HepG2 (cell line): ENCODE data around the gene NLGN3. TPM values are rescaled to one million over a fixed set of nuclear protein-coding genes. Genes with fewer than 3 reads are reported as not detected.

Experiments
- ATAC-seq: fragments of 200-7000 bp; cut with Tn5 transposase; 3 replicates; pipeline ENCODE4 v1.9.1; 2020; ENCODE audit warnings: mild to moderate bottlenecking, moderate library complexity
- BruUV-seq: library from RNA; stranded (reverse); fragments of 400-500 nt; replicated peaks from 2 replicates; lab custom pipeline; 2021; lab: Mats Ljungman, UMichigan
- CTCF ChIA-PET: fragments of 300-600 bp; formaldehyde crosslinking; extraction: SDS; loops from one replicate; lab custom pipeline; 2021; ENCODE audit warnings: low total read pairs, inconsistent platforms, low intra/inter-chr PET ratio; lab: Yijun Ruan, JAX
- POLR2A ChIA-PET: fragments of 350-600 bp; sonication (Branson Sonifier 250); formaldehyde crosslinking; loops from one replicate; lab custom pipeline; 2020; ENCODE audit warnings: antibody characterized with exemption, inconsistent platforms; lab: Yijun Ruan, JAX
- DNase-seq: peaks from one replicate; pipeline ENCODE4 v3.0.0-alpha.2; 2015; ENCODE audit warnings: low spot score
- FAIRE-seq: peaks from 3 replicates; lab custom pipeline; 2011; peaks lifted over from hg19 to GRCh38; lab: Jason Lieb, UNC
- H2AFZ ChIP-seq: one replicate; pipeline ENCODE4 v1.6.1; 2011; ENCODE audit warnings: low read length, inconsistent platforms
- H3K27ac ChIP-seq: fragments of 300-600 bp; 3 replicates; pipeline ENCODE4 v1.8.0; 2011; ENCODE audit warnings: mixed run types, mild to moderate bottlenecking, mixed read lengths, low read length, inconsistent platforms; ENCODE audit not compliant: insufficient read depth; ENCODE audit errors: extremely low read length
- H3K27me3 ChIP-seq, 2 experiments: fragments of 200-600 bp in 1 of 2; 2 replicates in 1 of 2; 3 replicates in 1 of 2; pipeline versions ENCODE4 v1.6.0 to v1.8.0; 2011; ENCODE audit warnings: low read length in 2 of 2, mild to moderate bottlenecking in 2 of 2, moderate library complexity in 2 of 2, inconsistent platforms in 1 of 2; ENCODE audit not compliant: insufficient read depth in 2 of 2, control insufficient read depth in 1 of 2
- H3K36me3 ChIP-seq, 2 experiments: fragments of 200-600 bp in 1 of 2; replicated peaks in 1 of 2; 2 replicates in 1 of 2; 3 replicates in 1 of 2; pipeline versions ENCODE4 v1.5.1 to v1.8.0; 2011; ENCODE audit warnings: low read length in 2 of 2, inconsistent platforms in 1 of 2; ENCODE audit not compliant: insufficient read depth in 2 of 2, control insufficient read depth in 1 of 2
- H3K4me1 ChIP-seq: 2 replicates; pipeline ENCODE4 v1.5.1; 2012; ENCODE audit warnings: low read length, inconsistent platforms; ENCODE audit not compliant: insufficient read depth
- H3K4me2 ChIP-seq: 2 replicates; pipeline ENCODE4 v1.6.0; 2011; ENCODE audit warnings: low read depth, low read length, inconsistent platforms
- H3K4me3 ChIP-seq, 3 experiments: fragments of 200-600 bp in 1 of 3; sonication (generic), shearing (Covaris generic) in 1 of 3; replicated peaks in 1 of 3; 2 replicates each; pipeline ENCODE4 v1.5.1; 2011 to 2016; ENCODE audit warnings: low read length in 3 of 3, inconsistent platforms in 2 of 3, low read depth in 2 of 3, mild to moderate bottlenecking in 2 of 3, control low read depth in 1 of 3, mixed read lengths in 1 of 3; ENCODE audit not compliant: insufficient read depth in 1 of 3
- H3K79me2 ChIP-seq: one replicate; pipeline ENCODE4 v1.6.1; 2011; ENCODE audit warnings: low read length, inconsistent platforms; ENCODE audit not compliant: insufficient read depth
- H3K9ac ChIP-seq: 2 replicates; pipeline ENCODE4 v1.6.0; 2011; ENCODE audit warnings: mild to moderate bottlenecking, low read depth, low read length, inconsistent platforms; ENCODE audit not compliant: insufficient read depth
- H3K9me3 ChIP-seq: 2 replicates; pipeline ENCODE4 v1.5.1; 2012; ENCODE audit warnings: mild to moderate bottlenecking, low read length
- H4K20me1 ChIP-seq: 2 replicates; pipeline ENCODE4 v1.6.0; 2011; ENCODE audit warnings: inconsistent platforms, mild to moderate bottlenecking, low read length, moderate library complexity; ENCODE audit not compliant: insufficient read depth
- ATF7 ChIP-seq, 2 experiments: fragments of 450-650 bp in 1 of 2; sonication (generic) in 1 of 2; formaldehyde crosslinking in 1 of 2; IDR thresholded peaks; 2 replicates each; pipeline versions ENCODE4 v1.4.0 to v1.6.1; 2016 to 2020; ENCODE audit warnings: antibody characterized with exemption in 1 of 2, mild to moderate bottlenecking in 1 of 2, missing genetic modification reagents in 1 of 2
- FOSL2 ChIP-seq: sonication (generic); formaldehyde crosslinking; IDR thresholded peaks from 2 replicates; pipeline ENCODE4 v1.4.0; 2020; ENCODE audit warnings: missing genetic modification reagents
- HDAC6 ChIP-seq: fragments of 200-600 bp; sonication (generic); IDR thresholded peaks from 2 replicates; pipeline ENCODE4 v1.7.0; 2017; ENCODE audit warnings: mild to moderate bottlenecking, antibody characterized with exemption, low read length, low read depth
- HOXD1 ChIP-seq: sonication (generic); formaldehyde crosslinking; IDR thresholded peaks from 2 replicates; pipeline ENCODE4 v1.5.0; 2020; ENCODE audit warnings: missing genetic modification reagents
- NFE2L1 ChIP-seq: sonication (generic); formaldehyde crosslinking; IDR thresholded peaks from 2 replicates; pipeline ENCODE4 v1.4.0; 2020; ENCODE audit warnings: missing genetic modification reagents, mild to moderate bottlenecking, borderline replicate concordance
- NPAS2 ChIP-seq: sonication (generic); formaldehyde crosslinking; IDR thresholded peaks from 2 replicates; pipeline ENCODE4 v1.8.0; 2022; ENCODE audit warnings: mild to moderate bottlenecking, missing genetic modification reagents, borderline replicate concordance
- ZFYVE20 ChIP-seq: sonication (generic); formaldehyde crosslinking; IDR thresholded peaks from 2 replicates; pipeline ENCODE4 v1.8.0; 2023; ENCODE audit warnings: low read depth, mild to moderate bottlenecking, moderate library complexity, missing genetic modification reagents, borderline replicate concordance
- ZMAT5 ChIP-seq: sonication (generic); formaldehyde crosslinking; IDR thresholded peaks from 2 replicates; pipeline ENCODE4 v1.5.0; 2020; ENCODE audit warnings: mild to moderate bottlenecking, low read depth, missing genetic modification reagents, borderline replicate concordance
- ZNF138 ChIP-seq: sonication (generic); formaldehyde crosslinking; IDR thresholded peaks from 2 replicates; pipeline ENCODE4 v1.5.0; 2020; ENCODE audit warnings: mild to moderate bottlenecking, low read depth, missing genetic modification reagents
- ZNF326 ChIP-seq: sonication (generic); formaldehyde crosslinking; IDR thresholded peaks from 2 replicates; pipeline ENCODE4 v1.4.0; 2020; ENCODE audit warnings: missing genetic modification reagents, borderline replicate concordance
- ZNF496 ChIP-seq: sonication (generic); formaldehyde crosslinking; IDR thresholded peaks from 2 replicates; pipeline ENCODE4 v1.8.1; 2023; ENCODE audit warnings: mild to moderate bottlenecking, moderate library complexity, missing genetic modification reagents; ENCODE audit not compliant: insufficient replicate concordance
- ZNF549 ChIP-seq: sonication (generic); formaldehyde crosslinking; IDR thresholded peaks from 2 replicates; pipeline ENCODE4 v1.5.0; 2020; ENCODE audit warnings: missing genetic modification reagents
- ZNF672 ChIP-seq: sonication (generic); formaldehyde crosslinking; IDR thresholded peaks from 2 replicates; pipeline ENCODE4 v1.8.1; 2022; ENCODE audit warnings: missing genetic modification reagents
- ZSCAN31 ChIP-seq: sonication (generic); formaldehyde crosslinking; IDR thresholded peaks from 2 replicates; pipeline ENCODE4 v1.5.0; 2020; ENCODE audit warnings: low read depth, mild to moderate bottlenecking, missing genetic modification reagents
- WGBS: methylation state at CpG from one replicate; pipeline ENCODE4 v1.1.6; 2017; ENCODE audit warnings: low lambda C conversion rate; 5-methylcytosine and 5-hydroxymethylcytosine counted together
- in situ Hi-C: cut with HindIII; loops from 2 replicates; pipeline ENCODE4 v1.10.0; 2017; ENCODE audit warnings: low pct_unique_long_range_greater_than_20kb; ENCODE audit not compliant: extremely low pct_ligation_motif_present
- intact Hi-C: fragments of 100-400 bp; cut with micrococcal nuclease; formaldehyde crosslinking; loops from one replicate; pipeline ENCODE4 v1.10.0; 2022; ENCODE audit not compliant: unreplicated experiment
- polyA plus RNA-seq, 8 experiments: library from polyadenylated mRNA; depleted of rRNA in 3 of 8; stranded (reverse) in 7 of 8; unstranded in 1 of 8; fragments of >200 nt; fragmentation: Illumina TruSeq in 4 of 8; extraction: Trizol in 4 of 8; gene quantifications; 2 replicates each; pipeline versions ENCODE4 v1.2.1 to v1.2.3, GENCODE V29; 2011 to 2016; ENCODE audit warnings: low read depth in 4 of 8, missing spikeins in 1 of 8, mixed read lengths in 1 of 8; ENCODE audit not compliant: insufficient read depth in 1 of 8
- total RNA-seq, 5 experiments: library from RNA; depleted of rRNA; stranded (reverse); fragments of >200 nt; fragmentation: Illumina TruSeq; extraction: Trizol; gene quantifications; 2 replicates each; pipeline ENCODE4 v1.2.3, GENCODE V29; 2016; ENCODE audit warnings: low read depth in 1 of 5

NLGN3 gene
- total and polyA plus RNA-seq, 2 of the 13 experiments (the other 11 are each of a cell fraction or from before 2014, with no cell fraction given) = 0.04 to 0.16 TPM

DNA sequence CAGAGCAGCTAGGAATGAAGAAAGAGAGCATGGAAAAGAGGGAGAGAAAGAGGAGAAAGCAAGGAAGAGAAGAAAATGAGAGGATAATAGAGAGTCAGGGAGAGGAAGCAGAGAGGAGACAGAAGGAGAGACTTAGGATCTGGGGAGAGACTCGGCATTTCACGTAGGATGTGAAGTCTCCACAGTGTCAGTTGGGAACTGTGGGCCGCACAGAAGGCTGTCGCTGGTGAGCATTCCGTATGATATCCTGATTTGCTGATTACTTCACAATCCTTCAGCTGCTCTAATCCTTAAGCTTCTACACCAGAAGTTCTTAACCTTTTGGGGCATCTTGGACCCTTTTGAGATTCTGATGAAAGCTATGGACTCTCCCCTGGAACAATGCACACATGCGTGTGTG lies 14.0 kb downstream of the NLGN3 start:
- DNase-seq = no peak
- no peak for ATAC-seq
- H3K9me3 ChIP-seq = no peaks in the 10 kb centered on the region
- intact Hi-C loops = no loop called here
- BruUV-seq = no TSS peak
- no peak overlapping the region for H3K27ac ChIP-seq
- H3K79me2 ChIP-seq = no peaks in the 10 kb centered on the region
- no peak for TF ChIP-seq ZNF672 (CRISPR knock-in tag)
- no peak for TF ChIP-seq FOSL2 (CRISPR knock-in tag)
- TF ChIP-seq NFE2L1 (CRISPR knock-in tag) = no peak
- no peak for TF ChIP-seq ZSCAN31 (CRISPR knock-in tag)
- TF ChIP-seq ZFYVE20 (CRISPR knock-in tag) = no peak
- no peak for TF ChIP-seq HDAC6
- no peak for TF ChIP-seq ZNF138 (CRISPR knock-in tag)
- TF ChIP-seq HOXD1 (CRISPR knock-in tag) = no peak
- TF ChIP-seq ATF7 (IDR thresholded peaks at IDR 0.05) = no peak
- TF ChIP-seq ATF7 (CRISPR knock-in tag; IDR thresholded peaks at IDR 0.05) = no peak
- no peak for TF ChIP-seq ZNF326 (CRISPR knock-in tag)
- no peak for TF ChIP-seq ZNF549
- TF ChIP-seq ZMAT5 = no peak
- TF ChIP-seq NPAS2 (CRISPR knock-in tag) = no peak
- no peak for TF ChIP-seq ZNF496 (CRISPR knock-in tag)
- H3K4me3 ChIP-seq = no peak overlapping the region
- 0 out of 2 replicates have a peak, but pooled peaks cover 6% of the 10 kb centered on the region for H3K4me1 ChIP-seq
- ChIA-PET CTCF (no interaction called here), POLR2A (no interaction called here)
- H3K36me3 ChIP-seq = no peaks in the 10 kb centered on the region
- in situ Hi-C loops = no loop called here
- no peak overlapping the region for H3K4me2 ChIP-seq
- FAIRE-seq = no peak
- no peaks in the 10 kb centered on the region; a peak in 1 of 5 replicates for H3K27me3 ChIP-seq
- H4K20me1 ChIP-seq = no peaks in the 10 kb centered on the region
- no peak overlapping the region for H2AFZ ChIP-seq
- H3K9ac ChIP-seq = no peak overlapping the region
- WGBS = 66% methylated on average over 4 of the region's 6 CpGs
